Measurements from ENCODE around the gene CDC42BPB.

CDC42BPB gene

GRCh38 chr14:103073876-103074728 lies 16.8 kb upstream of the CDC42BPB start:
- TF ChIP-seq, protein P1, sequence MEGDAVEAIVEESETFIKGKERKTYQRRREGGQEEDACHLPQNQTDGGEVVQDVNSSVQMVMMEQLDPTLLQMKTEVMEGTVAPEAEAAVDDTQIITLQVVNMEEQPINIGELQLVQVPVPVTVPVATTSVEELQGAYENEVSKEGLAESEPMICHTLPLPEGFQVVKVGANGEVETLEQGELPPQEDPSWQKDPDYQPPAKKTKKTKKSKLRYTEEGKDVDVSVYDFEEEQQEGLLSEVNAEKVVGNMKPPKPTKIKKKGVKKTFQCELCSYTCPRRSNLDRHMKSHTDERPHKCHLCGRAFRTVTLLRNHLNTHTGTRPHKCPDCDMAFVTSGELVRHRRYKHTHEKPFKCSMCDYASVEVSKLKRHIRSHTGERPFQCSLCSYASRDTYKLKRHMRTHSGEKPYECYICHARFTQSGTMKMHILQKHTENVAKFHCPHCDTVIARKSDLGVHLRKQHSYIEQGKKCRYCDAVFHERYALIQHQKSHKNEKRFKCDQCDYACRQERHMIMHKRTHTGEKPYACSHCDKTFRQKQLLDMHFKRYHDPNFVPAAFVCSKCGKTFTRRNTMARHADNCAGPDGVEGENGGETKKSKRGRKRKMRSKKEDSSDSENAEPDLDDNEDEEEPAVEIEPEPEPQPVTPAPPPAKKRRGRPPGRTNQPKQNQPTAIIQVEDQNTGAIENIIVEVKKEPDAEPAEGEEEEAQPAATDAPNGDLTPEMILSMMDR (IDR thresholded peaks at IDR 0.05; ENCODE audit: borderline replicate concordance, control extremely low read depth, extremely low read depth, insufficient read depth, missing control alignments) = no peak
- in situ Hi-C loops (cut with MboI; ENCODE audit: low sequenced_read_pairs, unreplicated experiment) = no loop called here
- DNase-seq (ENCODE audit: low spot score) = peak; percentile 65

DNA sequence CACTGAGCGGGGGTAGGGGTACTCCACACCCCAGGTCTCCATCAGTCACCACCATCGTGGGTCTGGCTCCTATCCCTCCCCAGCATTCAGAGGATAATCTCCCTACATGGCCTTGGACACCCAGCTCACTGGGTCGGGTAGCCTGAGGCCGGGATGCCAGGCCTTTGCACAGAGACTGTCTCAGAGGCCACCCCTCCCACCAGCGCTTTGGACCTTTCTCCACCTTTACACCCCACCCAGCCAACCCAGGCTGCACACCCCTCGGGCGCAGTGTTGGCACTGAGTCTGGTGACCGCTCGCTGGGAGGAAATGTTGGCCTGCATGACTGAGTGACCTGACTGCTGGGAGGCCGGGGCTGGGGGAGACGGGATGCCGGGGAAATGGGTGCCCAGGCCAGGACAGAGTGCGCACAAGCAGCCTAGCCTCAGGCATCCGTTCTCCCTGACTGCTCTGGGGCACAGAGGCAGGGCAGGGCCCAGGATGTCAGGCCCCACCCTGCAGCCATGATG lies 16.1 kb upstream of the CDC42BPB start:
- TF ChIP-seq, protein P1 (IDR thresholded peaks at IDR 0.05; ENCODE audit: borderline replicate concordance, control extremely low read depth, extremely low read depth, insufficient read depth, missing control alignments) = no peak
- in situ Hi-C loops (cut with MboI; ENCODE audit: low sequenced_read_pairs, unreplicated experiment) = no loop called here
- DNase-seq (ENCODE audit: low spot score) = no peak

DNA sequence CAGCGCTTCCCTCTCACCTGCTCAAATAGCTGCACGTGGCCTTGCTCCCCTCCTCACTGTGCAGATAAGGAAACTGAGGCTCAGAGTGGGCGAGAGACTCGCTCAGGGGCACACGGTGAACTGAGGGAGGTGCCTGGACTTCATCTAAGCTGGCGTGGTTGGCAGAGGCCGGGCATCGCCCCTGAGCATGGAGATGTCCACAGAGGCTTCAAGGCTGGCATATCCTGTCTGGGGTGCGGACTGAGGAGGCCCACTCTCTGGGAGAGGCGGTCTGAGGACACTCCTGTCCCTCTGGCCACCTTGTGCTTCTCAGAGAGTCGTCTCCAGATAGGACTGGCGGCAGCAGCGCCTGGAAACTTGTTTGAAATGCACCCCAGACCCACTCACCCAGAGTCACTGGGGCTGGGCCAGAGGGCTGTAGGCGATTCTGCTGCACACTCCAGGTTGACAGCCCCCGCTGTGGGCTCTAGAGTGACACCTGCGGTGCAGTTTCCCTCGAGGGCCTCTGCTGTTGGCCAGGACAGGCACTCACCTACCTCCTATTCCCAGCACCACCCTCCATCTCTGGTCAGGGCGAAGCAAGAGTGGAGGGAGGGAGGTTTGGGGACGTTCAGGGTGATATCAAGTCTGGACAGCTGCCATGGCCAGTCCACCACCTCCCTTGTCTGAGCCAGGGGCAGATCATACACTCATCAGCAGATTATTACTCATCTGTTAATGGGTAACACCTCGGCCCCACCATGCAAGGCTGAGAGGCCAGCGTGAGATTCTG lies 15.4 kb upstream of the CDC42BPB start:
- in situ Hi-C loops (cut with MboI; ENCODE audit: low sequenced_read_pairs, unreplicated experiment) = no loop called here
- TF ChIP-seq, protein P1 (IDR thresholded peaks at IDR 0.05; ENCODE audit: borderline replicate concordance, control extremely low read depth, extremely low read depth, insufficient read depth, missing control alignments) = no peak
- peak; percentile 39 for DNase-seq (ENCODE audit: low spot score)

GRCh38 chr14:103071544-103072251 lies 14.3 kb upstream of the CDC42BPB start:
- in situ Hi-C loops (cut with MboI; ENCODE audit: low sequenced_read_pairs, unreplicated experiment) = no loop called here
- no peak for DNase-seq (ENCODE audit: low spot score)
- TF ChIP-seq, protein P1 (IDR thresholded peaks at IDR 0.05; ENCODE audit: borderline replicate concordance, control extremely low read depth, extremely low read depth, insufficient read depth, missing control alignments) = no peak

GRCh38 chr14:103070971-103071542 lies 13.7 kb upstream of the CDC42BPB start:
- DNase-seq (ENCODE audit: low spot score) = no peak
- TF ChIP-seq, protein P1 (IDR thresholded peaks at IDR 0.05; ENCODE audit: borderline replicate concordance, control extremely low read depth, extremely low read depth, insufficient read depth, missing control alignments) = no peak
- in situ Hi-C loops (cut with MboI; ENCODE audit: low sequenced_read_pairs, unreplicated experiment) = no loop called here

All from GM13976 (cell line).